K562 (cell line): ENCODE measurements around the gene KCNN3. TPM values are rescaled to one million over a fixed set of nuclear protein-coding genes. Genes with fewer than 3 reads are reported as not detected.

Experiments
- ATAC-seq: fragments of 200-7000 bp; cut with Tn5 transposase; 3 replicates; pipeline ENCODE4 v1.9.1; 2020; ENCODE audit warnings: moderate library complexity
- BruUV-seq: library from RNA; stranded (reverse); fragments of 400-500 nt; replicated peaks from 2 replicates; lab custom pipeline; 2021; lab: Mats Ljungman, UMichigan
- CTCF ChIA-PET: fragments of 300-600 bp; formaldehyde crosslinking; extraction: SDS; loops from one replicate; lab custom pipeline; 2021; ENCODE audit warnings: low intra/inter-chr PET ratio; lab: Yijun Ruan, JAX
- POLR2A ChIA-PET: fragments of 300-600, 350-650 bp; sonication (Branson Sonifier 250); formaldehyde crosslinking; extraction: SDS; loops from one replicate; lab custom pipeline; 2021; ENCODE audit warnings: antibody characterized with exemption, inconsistent platforms; lab: Yijun Ruan, JAX
- DNase-seq, 4 experiments: peaks; one replicate each; pipeline versions ENCODE4 v3.0.0 to v3.0.0-alpha.2; 2011 to 2018; ENCODE audit warnings: low spot score in 3 of 4, mixed read lengths in 3 of 4; ENCODE audit errors: extremely low read depth in 1 of 4
- FAIRE-seq: peaks from 2 replicates; lab custom pipeline; 2011; peaks lifted over from hg19 to GRCh38; lab: Jason Lieb, UNC
- H2AFZ ChIP-seq: 2 replicates; pipeline ENCODE4 v1.6.0; 2011; ENCODE audit warnings: low read depth, low read length, control low read depth, inconsistent platforms
- H3K27ac ChIP-seq: fragments of 200-600 bp; 3 replicates; pipeline ENCODE4 v1.8.0; 2011; ENCODE audit warnings: low read depth, mild to moderate bottlenecking, control low read depth, inconsistent platforms, low read length, moderate library complexity, mixed read lengths; ENCODE audit errors: extremely low read depth
- H3K27me3 ChIP-seq, 2 experiments: fragments of 300-600 bp in 1 of 2; 2 replicates in 1 of 2; 3 replicates in 1 of 2; pipeline versions ENCODE4 v1.6.0 to v1.8.0; 2011; ENCODE audit warnings: inconsistent platforms in 2 of 2, low read length in 2 of 2, mild to moderate bottlenecking in 1 of 2, mixed read lengths in 1 of 2, moderate library complexity in 1 of 2; ENCODE audit not compliant: control insufficient read depth in 2 of 2, insufficient read depth in 2 of 2
- H3K36me3 ChIP-seq: fragments of 300-600 bp; 3 replicates; pipeline ENCODE4 v1.8.0; 2011; ENCODE audit warnings: mild to moderate bottlenecking, low read length, inconsistent platforms; ENCODE audit not compliant: control insufficient read depth, insufficient read depth
- H3K4me1 ChIP-seq, 2 experiments: fragments of 200-600 bp in 1 of 2; replicated peaks in 1 of 2; 2 replicates in 1 of 2; 3 replicates in 1 of 2; pipeline versions ENCODE4 v1.5.1 to v1.8.0; 2011; ENCODE audit warnings: inconsistent platforms in 2 of 2, low read length in 2 of 2, mild to moderate bottlenecking in 1 of 2, mixed read lengths in 1 of 2, moderate library complexity in 1 of 2; ENCODE audit not compliant: control insufficient read depth in 2 of 2, insufficient read depth in 2 of 2
- H3K4me2 ChIP-seq: 2 replicates; pipeline ENCODE4 v1.6.1; 2011; ENCODE audit warnings: low read length, control low read depth, inconsistent platforms, mixed read lengths; ENCODE audit not compliant: insufficient read depth
- H3K4me3 ChIP-seq: fragments of 200-600 bp; sonication (generic), shearing (Covaris generic); 2 replicates; pipeline ENCODE4 v1.5.1; 2016; ENCODE audit warnings: control low read depth, inconsistent platforms
- H3K79me2 ChIP-seq: fragments of 200-600 bp; 3 replicates; pipeline ENCODE4 v1.8.0; 2011; ENCODE audit warnings: low read length, inconsistent platforms; ENCODE audit not compliant: control insufficient read depth, insufficient read depth
- H3K9ac ChIP-seq, 2 experiments: 2 replicates each; pipeline versions ENCODE4 v1.6.0 to v1.6.1; 2011; ENCODE audit warnings: low read depth in 2 of 2, low read length in 2 of 2, control low read depth in 1 of 2, inconsistent platforms in 1 of 2, mild to moderate bottlenecking in 1 of 2, mixed read lengths in 1 of 2; ENCODE audit not compliant: insufficient read depth in 1 of 2
- H3K9me1 ChIP-seq: one replicate; pipeline ENCODE4 v1.6.0; 2011; ENCODE audit warnings: inconsistent platforms, mild to moderate bottlenecking, low read length, moderate library complexity; ENCODE audit not compliant: control insufficient read depth, insufficient read depth
- H3K9me3 ChIP-seq: replicated peaks from 2 replicates; pipeline ENCODE4 v1.5.1; 2011; ENCODE audit warnings: low read depth, low read length, inconsistent platforms; ENCODE audit not compliant: control insufficient read depth, insufficient read depth
- H4K20me1 ChIP-seq: replicated peaks from 2 replicates; pipeline ENCODE4 v1.6.1; 2011; ENCODE audit warnings: low read length, inconsistent platforms, mixed read lengths; ENCODE audit not compliant: control insufficient read depth, insufficient read depth
- CREB3L1 ChIP-seq: fragments of 450-650 bp; IDR thresholded peaks from 2 replicates; pipeline ENCODE4 v1.6.1; 2014; ENCODE audit warnings: low read depth, mild to moderate bottlenecking, moderate library complexity, borderline replicate concordance
- DMBX1 ChIP-seq: fragments of 250-450 bp; sonication (Bioruptor Pico); IDR thresholded peaks from 2 replicates; pipeline ENCODE4 v1.8.0; 2022; ENCODE audit warnings: inconsistent platforms, mild to moderate bottlenecking, moderate library complexity, borderline replicate concordance
- JUND ChIP-seq, 2 experiments: IDR thresholded peaks; 2 replicates in 1 of 2; 3 replicates in 1 of 2; pipeline ENCODE4 v1.6.1; 2011; ENCODE audit warnings: borderline replicate concordance in 2 of 2, low read depth in 2 of 2, low read length in 2 of 2, improper control_type of control experiment in 1 of 2, missing biosample characterization in 1 of 2, missing genetic modification characterization in 1 of 2, missing genetic modification reagents in 1 of 2
- MCM7 ChIP-seq, 2 experiments: fragments of 450-650 bp; IDR thresholded peaks; 2 replicates each; pipeline ENCODE4 v1.6.1; 2016 to 2018
- PCBP1 ChIP-seq: fragments of 200-400 bp; formaldehyde crosslinking; IDR thresholded peaks from 2 replicates; pipeline ENCODE4 v1.6.1; 2018; ENCODE audit warnings: mild to moderate bottlenecking, low read depth, low read length; ENCODE audit not compliant: poor library complexity, severe bottlenecking
- RBM14 ChIP-seq: fragments of 200-400 bp; formaldehyde crosslinking; IDR thresholded peaks from 2 replicates; pipeline ENCODE4 v1.6.1; 2018; ENCODE audit warnings: low read depth, mild to moderate bottlenecking, low read length, moderate library complexity, borderline replicate concordance; ENCODE audit not compliant: insufficient read depth
- SRSF9 ChIP-seq: fragments of 200-400 bp; formaldehyde crosslinking; IDR thresholded peaks from 2 replicates; pipeline ENCODE4 v1.6.1; 2017; ENCODE audit warnings: low read depth, low read length, borderline replicate concordance
- ZNF445 ChIP-seq: fragments of 250-450 bp; sonication (Bioruptor Pico); IDR thresholded peaks from 2 replicates; pipeline ENCODE4 v1.4.0; 2020; ENCODE audit warnings: low read depth, mild to moderate bottlenecking, moderate library complexity
- ZNF644 ChIP-seq: fragments of 200-800 bp; sonication (Bioruptor generic); IDR thresholded peaks from 2 replicates; pipeline ENCODE4 v1.6.1; 2016; ENCODE audit warnings: low read depth, missing genetic modification characterization, missing compliant biosample characterization
- ZNF696 ChIP-seq: fragments of 250-450 bp; sonication (Bioruptor Pico); conservative IDR thresholded peaks from 2 replicates; pipeline ENCODE4 v1.4.0; 2020; ENCODE audit warnings: mild to moderate bottlenecking, moderate library complexity
- WGBS: fragments of 100-300 bp; shearing (Covaris generic); methylation state at CpG from one replicate; pipeline ENCODE4 v1.1.6; 2016; ENCODE audit warnings: low coverage, mixed read lengths; ENCODE audit not compliant: insufficient coverage; ENCODE audit errors: missing lambda C conversion rate; 5-methylcytosine and 5-hydroxymethylcytosine counted together
- in situ Hi-C: fragments of 300-500 bp; cut with MboI; formaldehyde crosslinking; loops from 4 replicates; pipeline ENCODE4 v1.15.0; 2018; ENCODE audit warnings: inconsistent platforms, mixed read lengths
- intact Hi-C: fragments of 100-400 bp; cut with micrococcal nuclease; formaldehyde crosslinking; loops from 2 replicates; pipeline ENCODE4 v1.14.2; 2022
- polyA plus RNA-seq, 8 experiments: library from polyadenylated mRNA; depleted of rRNA in 4 of 8; stranded (reverse) in 5 of 8; unstranded in 3 of 8; fragments of >200 nt; fragmentation: Nextera tagmentation in 2 of 8; fragmentation: Illumina TruSeq in 1 of 8; extraction: Ambion mirVana in 2 of 8; extraction: Trizol in 1 of 8; gene quantifications; 2 replicates each; pipeline versions ENCODE4 v1.2.1 to v1.2.3, GENCODE V29; 2011 to 2014; ENCODE audit warnings: inconsistent platforms in 1 of 8, missing spikeins in 1 of 8
- total RNA-seq, 7 experiments: library from RNA; depleted of rRNA in 6 of 7; stranded (reverse); fragments of >200 nt in 6 of 7; fragmentation: Illumina TruSeq in 2 of 7; extraction: Trizol in 2 of 7; gene quantifications; 2 replicates each; pipeline versions ENCODE4 v1.2.1 to v1.2.3, GENCODE V29; 2011 to 2021; ENCODE audit warnings: low replicate concordance in 1 of 7
- TF ChIP-seq, protein P1 (sequence below): IDR thresholded peaks from 2 replicates; pipeline ENCODE4 v1.6.1; 2016; ENCODE audit warnings: missing genetic modification characterization, missing compliant biosample characterization
- TF ChIP-seq, protein P2 (sequence below), 3 experiments: fragments of 200-800 bp in 1 of 3; sonication (Bioruptor generic) in 1 of 3; sonication (generic) in 1 of 3; formaldehyde crosslinking in 1 of 3; IDR thresholded peaks; 2 replicates each; pipeline versions ENCODE4 v1.6.1 to v1.8.0; 2016 to 2022; ENCODE audit warnings: mild to moderate bottlenecking in 2 of 3, missing compliant biosample characterization in 2 of 3, missing genetic modification characterization in 2 of 3, missing genetic modification reagents in 1 of 3

The KCNN3 gene
- total and polyA plus RNA-seq, 9 of the 15 experiments (the other 6 are each of a cell fraction or from before 2014, with no cell fraction given), result 0.02 to 0.03 TPM; not detected in 7

GRCh38 chr1:154779551-154780189, 90.4 kb downstream of the KCNN3 start:
- H3K36me3 ChIP-seq, result no peaks in the 10 kb centered on the region
- no peaks in the 10 kb centered on the region for H3K9me3 ChIP-seq
- H3K4me2 ChIP-seq, result no peak overlapping the region
- FAIRE-seq (no peak), DNase-seq (no peak), ATAC-seq (no peak)
- H4K20me1 ChIP-seq, result 0 out of 2 replicates have a peak, but pooled peaks cover 4% of the 10 kb centered on the region
- in situ Hi-C loops (no loop called here), intact Hi-C loops (no loop called here)
- no peaks in the 10 kb centered on the region for H3K9me1 ChIP-seq
- H3K4me1 ChIP-seq, result no peaks in the 10 kb centered on the region
- no peak overlapping the region for H3K27ac ChIP-seq
- H3K9ac ChIP-seq, result no peak overlapping the region
- no TSS peak for BruUV-seq
- H3K27me3 ChIP-seq, result peaks cover 40 to 80% of the 10 kb centered on the region in 2 experiments; a peak in 4 of 5 replicates
- H3K4me3 ChIP-seq, result no peak overlapping the region
- CTCF ChIA-PET, result no interaction called here
- no peak overlapping the region for H2AFZ ChIP-seq
- H3K79me2 ChIP-seq, result no peaks in the 10 kb centered on the region
- WGBS, result under 1% methylated on average over 9 of the region's 9 CpGs
- POLR2A ChIA-PET, result no interaction called here
- TF ChIP-seq ZNF696 (CRISPR knock-in tag), result no peak
- no peak for TF ChIP-seq DMBX1 (CRISPR knock-in tag)
- no peak for TF ChIP-seq ZNF644
- TF ChIP-seq, protein P1, sequence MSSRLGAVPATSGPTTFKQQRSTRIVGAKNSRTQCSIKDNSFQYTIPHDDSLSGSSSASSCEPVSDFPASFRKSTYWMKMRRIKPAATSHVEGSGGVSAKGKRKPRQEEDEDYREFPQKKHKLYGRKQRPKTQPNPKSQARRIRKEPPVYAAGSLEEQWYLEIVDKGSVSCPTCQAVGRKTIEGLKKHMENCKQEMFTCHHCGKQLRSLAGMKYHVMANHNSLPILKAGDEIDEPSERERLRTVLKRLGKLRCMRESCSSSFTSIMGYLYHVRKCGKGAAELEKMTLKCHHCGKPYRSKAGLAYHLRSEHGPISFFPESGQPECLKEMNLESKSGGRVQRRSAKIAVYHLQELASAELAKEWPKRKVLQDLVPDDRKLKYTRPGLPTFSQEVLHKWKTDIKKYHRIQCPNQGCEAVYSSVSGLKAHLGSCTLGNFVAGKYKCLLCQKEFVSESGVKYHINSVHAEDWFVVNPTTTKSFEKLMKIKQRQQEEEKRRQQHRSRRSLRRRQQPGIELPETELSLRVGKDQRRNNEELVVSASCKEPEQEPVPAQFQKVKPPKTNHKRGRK (tag), result no peak
- TF ChIP-seq MCM7 (IDR thresholded peaks at IDR 0.05), result no peak
- TF ChIP-seq SRSF9, result no peak
- no peak for TF ChIP-seq ZNF445
- TF ChIP-seq CREB3L1, result no peak
- TF ChIP-seq PCBP1, result no peak
- TF ChIP-seq JUND (IDR thresholded peaks at IDR 0.05; ENCODE audit: borderline replicate concordance, low read depth, low read length), result no peak
- TF ChIP-seq JUND (tag; IDR thresholded peaks at IDR 0.05; ENCODE audit: borderline replicate concordance, low read depth, low read length), result no peak
- TF ChIP-seq RBM14, result no peak
- TF ChIP-seq, protein P2, sequence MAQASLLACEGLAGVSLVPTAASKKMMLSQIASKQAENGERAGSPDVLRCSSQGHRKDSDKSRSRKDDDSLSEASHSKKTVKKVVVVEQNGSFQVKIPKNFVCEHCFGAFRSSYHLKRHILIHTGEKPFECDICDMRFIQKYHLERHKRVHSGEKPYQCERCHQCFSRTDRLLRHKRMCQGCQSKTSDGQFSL (CRISPR knock-in tag; IDR thresholded peaks at IDR 0.05), result no peak
- TF ChIP-seq, protein P2 (tag; IDR thresholded peaks at IDR 0.05), result no peak
- TF ChIP-seq, all 486 proteins: peak for 0
